SU-DHL-6 (cell line): ENCODE data around the gene SCARF2.

Source experiments
- EZH2phosphoT487 ChIP-seq: fragments of 200-600 bp; sonication (generic), shearing (Covaris generic); conservative IDR thresholded peaks from 2 replicates; pipeline ENCODE4 v1.6.1; 2018; ENCODE audit warnings: mild to moderate bottlenecking, antibody characterized with exemption, low read length, moderate library complexity, mixed read lengths
- TF ChIP-seq, protein P1 (sequence below): fragments of 200-600 bp; sonication (generic); IDR thresholded peaks from one replicate; pipeline ENCODE4 v1.5.1; 2017; ENCODE audit warnings: antibody characterized with exemption, mild to moderate bottlenecking, low read length, moderate library complexity; ENCODE audit not compliant: insufficient read depth, poor library complexity, severe bottlenecking

DNA sequence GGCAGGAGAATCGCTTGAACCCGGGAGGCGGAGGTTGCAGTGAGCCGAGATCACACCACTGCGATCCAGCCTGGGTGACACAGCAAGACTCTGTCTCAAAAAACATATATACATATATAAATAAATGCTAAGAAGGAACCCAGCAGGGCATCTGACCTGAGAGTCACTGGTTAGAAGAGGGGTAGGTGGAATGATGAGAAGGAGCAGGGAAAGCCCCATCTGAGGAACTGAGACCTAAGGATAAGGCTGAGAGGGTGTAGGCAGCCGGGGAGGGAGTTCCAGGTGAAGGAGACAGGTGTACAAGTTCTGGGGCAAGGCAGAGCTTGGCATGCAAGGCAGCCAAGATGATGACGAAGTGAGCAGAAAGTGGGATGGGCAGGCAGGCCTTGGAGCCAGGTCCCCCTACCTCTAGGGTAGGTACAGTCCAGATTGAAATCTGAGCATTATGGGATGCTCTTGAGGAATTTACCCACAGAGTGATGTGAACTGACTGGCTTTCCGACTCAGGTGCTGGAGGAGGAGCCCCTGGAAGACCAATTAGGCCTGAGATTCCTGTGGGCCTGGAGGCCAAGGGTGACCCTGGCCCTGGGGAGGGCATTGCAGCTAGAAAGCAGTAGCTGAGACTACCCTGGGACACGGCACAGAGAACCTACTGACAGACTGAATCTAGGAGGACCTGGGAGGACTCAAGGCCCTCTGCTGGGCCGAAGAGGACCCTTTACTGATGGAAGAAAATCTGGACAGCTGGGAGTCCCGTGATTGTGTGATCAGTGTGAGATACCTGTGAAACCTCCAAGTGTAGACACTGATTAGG is 35.2 kb upstream of the SCARF2 start:
- TF ChIP-seq, protein P1, sequence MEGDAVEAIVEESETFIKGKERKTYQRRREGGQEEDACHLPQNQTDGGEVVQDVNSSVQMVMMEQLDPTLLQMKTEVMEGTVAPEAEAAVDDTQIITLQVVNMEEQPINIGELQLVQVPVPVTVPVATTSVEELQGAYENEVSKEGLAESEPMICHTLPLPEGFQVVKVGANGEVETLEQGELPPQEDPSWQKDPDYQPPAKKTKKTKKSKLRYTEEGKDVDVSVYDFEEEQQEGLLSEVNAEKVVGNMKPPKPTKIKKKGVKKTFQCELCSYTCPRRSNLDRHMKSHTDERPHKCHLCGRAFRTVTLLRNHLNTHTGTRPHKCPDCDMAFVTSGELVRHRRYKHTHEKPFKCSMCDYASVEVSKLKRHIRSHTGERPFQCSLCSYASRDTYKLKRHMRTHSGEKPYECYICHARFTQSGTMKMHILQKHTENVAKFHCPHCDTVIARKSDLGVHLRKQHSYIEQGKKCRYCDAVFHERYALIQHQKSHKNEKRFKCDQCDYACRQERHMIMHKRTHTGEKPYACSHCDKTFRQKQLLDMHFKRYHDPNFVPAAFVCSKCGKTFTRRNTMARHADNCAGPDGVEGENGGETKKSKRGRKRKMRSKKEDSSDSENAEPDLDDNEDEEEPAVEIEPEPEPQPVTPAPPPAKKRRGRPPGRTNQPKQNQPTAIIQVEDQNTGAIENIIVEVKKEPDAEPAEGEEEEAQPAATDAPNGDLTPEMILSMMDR = no peak
- TF ChIP-seq EZH2phosphoT487 = no peak
